Mesothelial cell of epicardium (in vitro differentiated cells): Measurements from ENCODE around the gene MICAL2. TPM values are rescaled to one million over a fixed set of nuclear protein-coding genes. Genes with fewer than 3 reads are reported as not detected.

Experiments used
- DNase-seq, 2 experiments: peaks; one replicate each; pipeline ENCODE4 v3.0.0; 2021; ENCODE audit warnings: low spot score in 2 of 2; ENCODE audit not compliant: unreplicated experiment in 2 of 2
- H3K27ac Mint-ChIP-seq: 2 replicates; pipeline ENCODE4 v1.8.0; 2021; ENCODE audit warnings: mixed read lengths
- H3K27me3 Mint-ChIP-seq: 2 replicates; pipeline ENCODE4 v1.8.0; 2021; ENCODE audit warnings: low read depth, mixed read lengths
- H3K36me3 Mint-ChIP-seq: 2 replicates; pipeline ENCODE4 v1.8.0; 2021; ENCODE audit warnings: mixed read lengths
- H3K4me1 Mint-ChIP-seq: 2 replicates; pipeline ENCODE4 v1.8.0; 2021; ENCODE audit warnings: mixed read lengths
- H3K4me3 Mint-ChIP-seq: 2 replicates; pipeline ENCODE4 v1.8.0; 2021; ENCODE audit warnings: mild to moderate bottlenecking, moderate library complexity, mixed read lengths
- H3K9me3 Mint-ChIP-seq: 2 replicates; pipeline ENCODE4 v1.8.0; 2021; ENCODE audit warnings: mixed read lengths
- total RNA-seq: library from RNA; stranded (reverse); gene quantifications from 3 replicates; pipeline ENCODE4 v1.2.1, GENCODE V29; 2021
- TF ChIP-seq, protein P1 (sequence below): fragments of 200-600 bp; sonication (generic); IDR thresholded peaks from one replicate; pipeline ENCODE4 v1.5.0; 2021; ENCODE audit warnings: antibody characterized with exemption; ENCODE audit not compliant: unreplicated experiment

Gene MICAL2
- total RNA-seq, 1 donor from 2014 or later = 15.0 TPM

DNA sequence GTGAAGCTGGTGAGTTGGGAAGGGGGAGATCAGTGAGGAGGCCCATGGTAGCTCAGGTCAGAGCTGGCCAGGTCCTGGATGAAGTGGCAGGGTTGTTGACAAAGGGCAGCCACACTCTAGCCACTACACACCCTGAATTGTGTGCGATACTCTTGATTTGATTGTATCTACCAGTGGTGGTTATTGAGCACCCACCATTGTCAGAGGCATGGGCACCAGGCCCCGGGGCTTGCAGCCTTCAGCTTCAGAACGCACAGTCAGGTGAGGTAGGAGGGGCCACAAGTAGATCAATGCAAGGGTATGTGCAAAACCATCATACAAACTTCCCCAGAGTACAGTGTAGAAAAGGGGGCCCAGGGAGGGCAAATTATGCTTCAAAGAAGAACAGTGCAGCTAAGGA lies 38.1 kb downstream of the MICAL2 start:
- no peak overlapping the region for H3K27ac Mint-ChIP-seq
- peaks cover 3% of the 10 kb centered on the region for H3K27me3 Mint-ChIP-seq
- H3K4me1 Mint-ChIP-seq = peaks cover 20% of the 10 kb centered on the region
- no peak for DNase-seq
- TF ChIP-seq, protein P1, sequence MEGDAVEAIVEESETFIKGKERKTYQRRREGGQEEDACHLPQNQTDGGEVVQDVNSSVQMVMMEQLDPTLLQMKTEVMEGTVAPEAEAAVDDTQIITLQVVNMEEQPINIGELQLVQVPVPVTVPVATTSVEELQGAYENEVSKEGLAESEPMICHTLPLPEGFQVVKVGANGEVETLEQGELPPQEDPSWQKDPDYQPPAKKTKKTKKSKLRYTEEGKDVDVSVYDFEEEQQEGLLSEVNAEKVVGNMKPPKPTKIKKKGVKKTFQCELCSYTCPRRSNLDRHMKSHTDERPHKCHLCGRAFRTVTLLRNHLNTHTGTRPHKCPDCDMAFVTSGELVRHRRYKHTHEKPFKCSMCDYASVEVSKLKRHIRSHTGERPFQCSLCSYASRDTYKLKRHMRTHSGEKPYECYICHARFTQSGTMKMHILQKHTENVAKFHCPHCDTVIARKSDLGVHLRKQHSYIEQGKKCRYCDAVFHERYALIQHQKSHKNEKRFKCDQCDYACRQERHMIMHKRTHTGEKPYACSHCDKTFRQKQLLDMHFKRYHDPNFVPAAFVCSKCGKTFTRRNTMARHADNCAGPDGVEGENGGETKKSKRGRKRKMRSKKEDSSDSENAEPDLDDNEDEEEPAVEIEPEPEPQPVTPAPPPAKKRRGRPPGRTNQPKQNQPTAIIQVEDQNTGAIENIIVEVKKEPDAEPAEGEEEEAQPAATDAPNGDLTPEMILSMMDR = no peak
- H3K36me3 Mint-ChIP-seq = no peaks in the 10 kb centered on the region
- no peak overlapping the region for H3K4me3 Mint-ChIP-seq
- H3K9me3 Mint-ChIP-seq = no peaks in the 10 kb centered on the region

DNA sequence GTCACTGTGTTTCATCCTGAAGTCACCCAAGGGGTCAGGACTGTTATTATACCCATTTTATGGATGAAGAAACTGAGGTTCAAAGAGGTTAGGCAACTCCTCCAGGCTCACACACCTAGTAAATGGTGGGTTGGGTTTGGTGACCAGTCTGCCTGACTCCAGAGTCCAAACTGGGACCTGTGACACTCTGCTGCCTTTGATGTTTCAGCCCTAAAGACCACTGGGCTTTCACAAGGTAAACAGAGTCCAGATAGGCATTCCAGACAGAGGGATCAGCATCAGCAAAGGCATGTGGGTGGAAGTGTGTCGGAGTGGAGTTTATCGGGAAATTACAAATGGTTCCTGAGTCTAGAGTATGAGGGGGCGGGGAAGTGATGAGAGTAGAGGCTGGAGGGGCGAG lies 38.5 kb downstream of the MICAL2 start:
- H3K9me3 Mint-ChIP-seq = no peaks in the 10 kb centered on the region
- H3K27ac Mint-ChIP-seq = no peak overlapping the region

DNA sequence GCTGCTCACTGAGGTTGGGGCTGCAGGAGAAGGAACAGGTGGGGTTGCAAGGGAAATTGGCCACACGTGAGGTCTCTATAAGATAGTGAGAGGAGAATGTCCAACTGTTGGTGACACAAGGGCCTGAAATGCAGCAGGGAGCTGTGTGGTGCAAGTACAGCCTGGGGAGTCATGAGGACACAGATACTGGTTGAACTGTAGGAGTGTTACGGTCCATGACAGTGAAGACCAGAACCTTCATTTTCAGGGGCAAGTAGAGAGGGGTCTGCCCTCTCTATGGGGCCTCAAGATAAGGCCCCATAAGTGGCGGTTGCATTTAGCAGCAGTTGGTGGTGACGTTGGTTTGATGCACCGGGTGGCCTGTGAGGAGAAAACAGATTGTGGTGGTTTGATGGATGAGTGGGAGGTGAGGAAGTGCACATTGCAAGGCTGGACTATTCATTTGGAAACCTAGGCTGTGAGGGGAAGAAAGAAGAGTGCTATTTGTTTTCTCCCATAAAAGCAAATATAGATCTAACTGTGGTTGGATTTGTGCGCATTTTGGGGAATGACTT lies 39.4 kb downstream of the MICAL2 start:
- Mint-ChIP-seq H3K9me3 (no peaks in the 10 kb centered on the region), H3K4me1 (peaks cover 8% of the 10 kb centered on the region), H3K4me3 (no peak overlapping the region), H3K27me3 (peaks cover 3% of the 10 kb centered on the region), H3K27ac (no peak overlapping the region), H3K36me3 (no peaks in the 10 kb centered on the region)
- TF ChIP-seq, protein P1 = no peak
- no peak for DNase-seq

More for the DNA sequence above, 38.5 kb downstream of the MICAL2 start:
- H3K36me3 Mint-ChIP-seq = no peaks in the 10 kb centered on the region
- TF ChIP-seq, protein P1 = no peak
- H3K4me1 Mint-ChIP-seq = peaks cover 16% of the 10 kb centered on the region
- peaks cover 3% of the 10 kb centered on the region for H3K27me3 Mint-ChIP-seq
- no peak overlapping the region for H3K4me3 Mint-ChIP-seq
- no peak for DNase-seq

DNA sequence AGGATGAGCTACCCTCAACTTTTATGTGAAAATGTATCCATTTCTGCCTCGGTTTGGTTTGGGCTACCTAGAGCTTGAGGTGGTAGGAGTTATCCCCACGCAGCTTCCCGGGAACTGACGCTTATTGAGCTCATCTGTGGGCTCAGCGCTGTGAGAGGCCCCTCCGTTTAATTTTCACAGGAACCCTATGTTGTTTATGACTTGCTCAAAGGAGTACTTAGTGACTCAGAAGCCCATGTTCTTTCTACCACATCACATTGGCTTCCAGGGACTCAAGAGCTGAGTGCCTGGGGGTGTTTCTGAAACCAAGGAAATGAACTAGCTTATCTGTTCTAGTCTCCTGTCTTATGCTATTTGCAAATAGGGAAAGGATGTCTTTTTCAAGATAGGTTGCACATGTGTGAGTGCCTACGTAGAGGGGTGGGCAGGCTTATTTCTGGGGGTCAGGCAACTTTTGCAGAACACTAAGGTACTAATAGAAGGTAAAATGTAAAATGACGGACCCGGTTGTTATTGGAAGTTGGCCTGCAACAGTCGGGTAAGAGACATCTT lies 40.5 kb downstream of the MICAL2 start:
- no peaks in the 10 kb centered on the region for H3K36me3 Mint-ChIP-seq
- TF ChIP-seq, protein P1 = no peak
- no peak overlapping the region for H3K27ac Mint-ChIP-seq
- peaks cover 3% of the 10 kb centered on the region for H3K27me3 Mint-ChIP-seq
- no peak for DNase-seq
- H3K9me3 Mint-ChIP-seq = no peaks in the 10 kb centered on the region
- no peak overlapping the region for H3K4me3 Mint-ChIP-seq
- peaks cover 2% of the 10 kb centered on the region for H3K4me1 Mint-ChIP-seq

DNA sequence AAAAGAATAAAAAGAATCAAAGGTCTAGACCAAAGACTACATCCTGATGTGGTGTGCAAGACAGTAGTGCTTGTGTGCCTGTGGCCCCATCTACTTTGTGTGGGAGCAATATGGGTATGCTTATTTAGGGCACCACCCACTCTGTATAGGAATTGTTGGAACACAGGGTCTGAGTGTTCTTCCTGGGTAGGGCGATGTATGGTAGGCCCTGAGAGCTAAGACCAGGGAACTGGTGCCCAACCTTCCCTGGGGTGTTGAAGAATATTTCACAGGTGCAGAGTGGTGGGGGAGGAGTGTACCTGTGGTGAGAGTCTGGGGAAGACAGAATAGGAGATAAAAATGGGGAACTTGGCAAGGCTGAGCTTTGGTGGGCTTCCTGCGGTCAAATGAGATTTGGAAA lies 41.9 kb downstream of the MICAL2 start:
- no peak overlapping the region for H3K27ac Mint-ChIP-seq

More for the DNA sequence above, 41.9 kb downstream of the MICAL2 start:
- no peak overlapping the region for H3K4me3 Mint-ChIP-seq
- H3K27me3 Mint-ChIP-seq = peaks cover 3% of the 10 kb centered on the region
- no peaks in the 10 kb centered on the region for H3K9me3 Mint-ChIP-seq
- peaks cover 2% of the 10 kb centered on the region for H3K4me1 Mint-ChIP-seq
- no peak for DNase-seq
- no peaks in the 10 kb centered on the region for H3K36me3 Mint-ChIP-seq
- TF ChIP-seq, protein P1 = no peak
